Measurements from ENCODE around the gene FES. TPM values are rescaled to one million over a fixed set of nuclear protein-coding genes. Genes with fewer than 3 reads are reported as not detected.

FES gene
- total and polyA plus RNA-seq, 2 of the 13 experiments (the other 11 are each of a cell fraction or from before 2014, with no cell fraction given): 4.0 to 9.5 TPM

DNA sequence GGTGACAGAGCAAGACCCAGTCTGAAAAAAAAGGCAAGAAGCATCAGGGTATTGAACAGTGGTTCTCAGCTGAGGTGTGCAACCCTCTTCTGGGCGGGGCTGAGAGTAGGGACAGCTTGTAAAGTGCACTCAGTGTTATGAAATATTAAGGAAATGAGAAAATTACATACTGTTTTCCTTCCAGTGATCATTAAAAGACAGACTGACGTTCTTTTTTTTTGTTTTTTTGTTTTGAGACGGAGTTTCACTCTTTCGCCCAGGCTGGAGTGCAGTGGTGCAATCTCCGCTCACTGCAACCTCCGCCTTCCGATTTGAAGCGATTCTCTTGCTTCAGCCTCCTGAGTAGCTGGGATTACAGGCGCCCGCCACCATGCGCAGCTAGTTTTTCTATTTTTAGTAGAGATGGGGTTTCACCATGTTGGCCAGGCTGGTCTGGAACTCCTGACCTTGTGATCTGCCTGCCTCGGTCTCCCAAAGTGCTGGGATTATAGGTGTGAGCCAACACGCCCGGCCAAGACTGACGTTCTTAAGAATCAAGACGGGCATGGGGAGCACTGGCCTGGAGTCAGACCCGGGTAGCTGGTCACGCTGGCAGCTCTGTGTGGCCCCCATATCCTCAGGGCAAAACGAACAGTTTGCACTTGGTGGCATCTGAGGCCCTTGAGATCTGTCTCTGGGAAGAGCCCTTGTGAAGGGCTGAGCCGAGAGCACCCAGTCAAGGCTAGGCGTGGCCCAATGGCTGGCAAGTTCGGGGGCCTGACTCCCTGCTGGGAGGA is 30.2 kb downstream of the FES start:
- no peak overlapping the region for H3K9ac ChIP-seq (ENCODE audit: insufficient read depth, low read depth, low read length)
- H3K4me1 ChIP-seq (ENCODE audit: insufficient read depth, low read length): no peaks in the 10 kb centered on the region
- H3K4me2 ChIP-seq (ENCODE audit: low read depth, low read length): no peak overlapping the region
- H3K27ac ChIP-seq (ENCODE audit: extremely low read length, insufficient read depth, low read length): no peak overlapping the region
- ChIA-PET POLR2A (interaction anchor here (0.9 kb wide), 1 partner anchor 11 kb away, joined by 3 read pairs; no protein-coding TSS in a partner anchor), CTCF (ENCODE audit: low intra/inter-chr PET ratio, low total read pairs) (no interaction called here)
- no TSS peak for BruUV-seq (replicated peaks)
- DNase-seq (ENCODE audit: low spot score) (no peak), ATAC-seq (no peak), FAIRE-seq (no peak)
- no peaks in the 10 kb centered on the region for H3K27me3 ChIP-seq (ENCODE audit: control insufficient read depth in 1 of 2, insufficient read depth in 2 of 2, low read length in 2 of 2)
- no peaks in the 10 kb centered on the region for H4K20me1 ChIP-seq (ENCODE audit: insufficient read depth, low read length)
- 97% methylated on average over 19 of the region's 22 CpGs for WGBS (ENCODE audit: low lambda C conversion rate)
- in situ Hi-C loops (cut with HindIII; ENCODE audit: extremely low pct_ligation_motif_present, low pct_unique_long_range_greater_than_20kb) (no loop called here), intact Hi-C loops (cut with micrococcal nuclease; ENCODE audit: unreplicated experiment) (no loop called here)
- H3K9me3 ChIP-seq (ENCODE audit: low read length): no peaks in the 10 kb centered on the region
- peaks cover 34 to 80% of the 10 kb centered on the region in 2 experiments; a peak in 4 of 5 replicates for H3K36me3 ChIP-seq (replicated peaks in 1 of 2; ENCODE audit: control insufficient read depth in 1 of 2, insufficient read depth in 2 of 2, low read length in 2 of 2)
- no peaks in the 10 kb centered on the region for H3K79me2 ChIP-seq (ENCODE audit: insufficient read depth, low read length)
- H3K4me3 ChIP-seq (replicated peaks in 1 of 3; ENCODE audit: insufficient read depth in 1 of 3, low read depth in 2 of 3, low read length in 3 of 3): no peak overlapping the region
- H2AFZ ChIP-seq (ENCODE audit: low read length): no peak overlapping the region
- TF ChIP-seq ZEB1 (IDR thresholded peaks at IDR 0.05; ENCODE audit: insufficient replicate concordance, low read depth) (no peak), MEF2D (CRISPR knock-in tag; IDR thresholded peaks at IDR 0.05) (no peak), NFIC (IDR thresholded peaks at IDR 0.05; ENCODE audit: low read length) (no peak), GLI4 (CRISPR knock-in tag; IDR thresholded peaks at IDR 0.05; ENCODE audit: borderline replicate concordance) (no peak), DMAP1 (CRISPR knock-in tag; IDR thresholded peaks at IDR 0.05) (no peak), SP2 (CRISPR knock-in tag; IDR thresholded peaks at IDR 0.05) (no peak), ZMYM4 (CRISPR knock-in tag; IDR thresholded peaks at IDR 0.05) (no peak), ZNF256 (CRISPR knock-in tag; conservative IDR thresholded peaks at IDR 0.05) (no peak), ZFYVE20 (CRISPR knock-in tag; IDR thresholded peaks at IDR 0.05; ENCODE audit: borderline replicate concordance, low read depth) (no peak), ZFAT (CRISPR knock-in tag; conservative IDR thresholded peaks at IDR 0.05) (no peak), NFATC3 (CRISPR knock-in tag; IDR thresholded peaks at IDR 0.05) (no peak), SMARCC2 (IDR thresholded peaks at IDR 0.05) (no peak), DR1 (CRISPR knock-in tag; IDR thresholded peaks at IDR 0.05) (no peak), PRMT3 (CRISPR knock-in tag; IDR thresholded peaks at IDR 0.05; ENCODE audit: borderline replicate concordance, low read depth) (no peak), SETDB1 (CRISPR knock-in tag; IDR thresholded peaks at IDR 0.05; ENCODE audit: borderline replicate concordance) (no peak), ZNF577 (CRISPR knock-in tag; IDR thresholded peaks at IDR 0.05; ENCODE audit: borderline replicate concordance, low read depth) (no peak)
- TF ChIP-seq, protein P1, sequence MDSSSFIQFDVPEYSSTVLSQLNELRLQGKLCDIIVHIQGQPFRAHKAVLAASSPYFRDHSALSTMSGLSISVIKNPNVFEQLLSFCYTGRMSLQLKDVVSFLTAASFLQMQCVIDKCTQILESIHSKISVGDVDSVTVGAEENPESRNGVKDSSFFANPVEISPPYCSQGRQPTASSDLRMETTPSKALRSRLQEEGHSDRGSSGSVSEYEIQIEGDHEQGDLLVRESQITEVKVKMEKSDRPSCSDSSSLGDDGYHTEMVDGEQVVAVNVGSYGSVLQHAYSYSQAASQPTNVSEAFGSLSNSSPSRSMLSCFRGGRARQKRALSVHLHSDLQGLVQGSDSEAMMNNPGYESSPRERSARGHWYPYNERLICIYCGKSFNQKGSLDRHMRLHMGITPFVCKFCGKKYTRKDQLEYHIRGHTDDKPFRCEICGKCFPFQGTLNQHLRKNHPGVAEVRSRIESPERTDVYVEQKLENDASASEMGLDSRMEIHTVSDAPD (CRISPR knock-in tag; IDR thresholded peaks at IDR 0.05): no peak
- TF ChIP-seq, protein P2, sequence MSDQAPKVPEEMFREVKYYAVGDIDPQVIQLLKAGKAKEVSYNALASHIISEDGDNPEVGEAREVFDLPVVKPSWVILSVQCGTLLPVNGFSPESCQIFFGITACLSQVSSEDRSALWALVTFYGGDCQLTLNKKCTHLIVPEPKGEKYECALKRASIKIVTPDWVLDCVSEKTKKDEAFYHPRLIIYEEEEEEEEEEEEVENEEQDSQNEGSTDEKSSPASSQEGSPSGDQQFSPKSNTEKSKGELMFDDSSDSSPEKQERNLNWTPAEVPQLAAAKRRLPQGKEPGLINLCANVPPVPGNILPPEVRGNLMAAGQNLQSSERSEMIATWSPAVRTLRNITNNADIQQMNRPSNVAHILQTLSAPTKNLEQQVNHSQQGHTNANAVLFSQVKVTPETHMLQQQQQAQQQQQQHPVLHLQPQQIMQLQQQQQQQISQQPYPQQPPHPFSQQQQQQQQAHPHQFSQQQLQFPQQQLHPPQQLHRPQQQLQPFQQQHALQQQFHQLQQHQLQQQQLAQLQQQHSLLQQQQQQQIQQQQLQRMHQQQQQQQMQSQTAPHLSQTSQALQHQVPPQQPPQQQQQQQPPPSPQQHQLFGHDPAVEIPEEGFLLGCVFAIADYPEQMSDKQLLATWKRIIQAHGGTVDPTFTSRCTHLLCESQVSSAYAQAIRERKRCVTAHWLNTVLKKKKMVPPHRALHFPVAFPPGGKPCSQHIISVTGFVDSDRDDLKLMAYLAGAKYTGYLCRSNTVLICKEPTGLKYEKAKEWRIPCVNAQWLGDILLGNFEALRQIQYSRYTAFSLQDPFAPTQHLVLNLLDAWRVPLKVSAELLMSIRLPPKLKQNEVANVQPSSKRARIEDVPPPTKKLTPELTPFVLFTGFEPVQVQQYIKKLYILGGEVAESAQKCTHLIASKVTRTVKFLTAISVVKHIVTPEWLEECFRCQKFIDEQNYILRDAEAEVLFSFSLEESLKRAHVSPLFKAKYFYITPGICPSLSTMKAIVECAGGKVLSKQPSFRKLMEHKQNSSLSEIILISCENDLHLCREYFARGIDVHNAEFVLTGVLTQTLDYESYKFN (CRISPR knock-in tag; conservative IDR thresholded peaks at IDR 0.05): no peak
- TF ChIP-seq, protein P3, sequence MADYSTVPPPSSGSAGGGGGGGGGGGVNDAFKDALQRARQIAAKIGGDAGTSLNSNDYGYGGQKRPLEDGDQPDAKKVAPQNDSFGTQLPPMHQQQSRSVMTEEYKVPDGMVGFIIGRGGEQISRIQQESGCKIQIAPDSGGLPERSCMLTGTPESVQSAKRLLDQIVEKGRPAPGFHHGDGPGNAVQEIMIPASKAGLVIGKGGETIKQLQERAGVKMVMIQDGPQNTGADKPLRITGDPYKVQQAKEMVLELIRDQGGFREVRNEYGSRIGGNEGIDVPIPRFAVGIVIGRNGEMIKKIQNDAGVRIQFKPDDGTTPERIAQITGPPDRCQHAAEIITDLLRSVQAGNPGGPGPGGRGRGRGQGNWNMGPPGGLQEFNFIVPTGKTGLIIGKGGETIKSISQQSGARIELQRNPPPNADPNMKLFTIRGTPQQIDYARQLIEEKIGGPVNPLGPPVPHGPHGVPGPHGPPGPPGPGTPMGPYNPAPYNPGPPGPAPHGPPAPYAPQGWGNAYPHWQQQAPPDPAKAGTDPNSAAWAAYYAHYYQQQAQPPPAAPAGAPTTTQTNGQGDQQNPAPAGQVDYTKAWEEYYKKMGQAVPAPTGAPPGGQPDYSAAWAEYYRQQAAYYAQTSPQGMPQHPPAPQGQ (CRISPR knock-in tag; IDR thresholded peaks at IDR 0.05; ENCODE audit: borderline replicate concordance): no peak

Data from HepG2 (cell line).